Hematopoietic multipotent progenitor cell treated with erythropoietin and hydrocortisone succinate and interleukin-3 and kit ligand, for 4 days (in vitro differentiated cells): ENCODE measurements around the gene RNU1-3.
"Not testable (repeated sequence)": the region's sequence is repeated elsewhere in the genome, so short reads cannot be mapped to it uniquely, and the experiment has no call there.

Experiments
- DNase-seq: peaks from one replicate; pipeline ENCODE4 v3.0.0-alpha.2; 2015

Gene RNU1-3

GRCh38 chr1:16651560-16651959, 15.2 kb downstream of the RNU1-3 start:
- not testable (repeated sequence) for DNase-seq

DNA sequence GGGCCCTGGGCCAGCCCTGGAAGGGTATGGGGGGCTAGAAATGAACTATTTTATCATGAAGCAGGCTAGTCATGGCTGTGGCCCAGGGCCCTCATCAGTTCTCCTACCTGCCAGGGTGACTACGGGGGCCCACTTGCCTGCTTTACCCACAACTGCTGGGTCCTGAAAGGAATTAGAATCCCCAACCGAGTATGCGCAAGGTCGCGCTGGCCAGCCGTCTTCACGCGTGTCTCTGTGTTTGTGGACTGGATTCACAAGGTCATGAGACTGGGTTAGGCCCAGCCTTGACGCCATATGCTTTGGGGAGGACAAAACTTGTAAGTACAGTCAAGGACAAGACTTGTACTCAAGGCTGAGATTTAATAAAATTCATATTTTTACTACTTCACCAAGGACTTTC, 16.8 kb downstream of the RNU1-3 start:
- DNase-seq = not testable (repeated sequence)

DNA sequence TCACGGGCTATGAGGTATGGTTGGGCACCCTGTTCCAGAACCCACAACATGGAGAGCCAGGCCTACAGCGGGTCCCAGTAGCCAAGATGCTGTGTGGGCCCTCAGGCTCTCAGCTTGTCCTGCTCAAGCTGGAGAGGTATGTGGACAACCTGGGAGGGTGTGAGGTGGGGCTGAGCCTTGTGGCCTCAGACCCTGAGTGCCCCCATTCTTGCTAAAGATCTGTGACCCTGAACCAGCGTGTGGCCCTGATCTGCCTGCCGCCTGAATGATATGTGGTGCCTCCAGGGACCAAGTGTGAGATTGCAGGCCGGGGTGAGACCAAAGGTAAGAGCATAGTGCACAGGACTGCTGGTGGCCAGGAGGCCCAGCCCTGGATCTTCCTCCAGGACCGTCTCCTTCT, 17.4 kb downstream of the RNU1-3 start:
- DNase-seq = not testable (repeated sequence)

- DNase-seq = not testable (repeated sequence)
Measured at GRCh38 chr1:16648756-16649155, 18.0 kb downstream of the RNU1-3 start.

GRCh38 chr1:16648250-16648649, 18.5 kb downstream of the RNU1-3 start:
- DNase-seq = not testable (repeated sequence)

DNA sequence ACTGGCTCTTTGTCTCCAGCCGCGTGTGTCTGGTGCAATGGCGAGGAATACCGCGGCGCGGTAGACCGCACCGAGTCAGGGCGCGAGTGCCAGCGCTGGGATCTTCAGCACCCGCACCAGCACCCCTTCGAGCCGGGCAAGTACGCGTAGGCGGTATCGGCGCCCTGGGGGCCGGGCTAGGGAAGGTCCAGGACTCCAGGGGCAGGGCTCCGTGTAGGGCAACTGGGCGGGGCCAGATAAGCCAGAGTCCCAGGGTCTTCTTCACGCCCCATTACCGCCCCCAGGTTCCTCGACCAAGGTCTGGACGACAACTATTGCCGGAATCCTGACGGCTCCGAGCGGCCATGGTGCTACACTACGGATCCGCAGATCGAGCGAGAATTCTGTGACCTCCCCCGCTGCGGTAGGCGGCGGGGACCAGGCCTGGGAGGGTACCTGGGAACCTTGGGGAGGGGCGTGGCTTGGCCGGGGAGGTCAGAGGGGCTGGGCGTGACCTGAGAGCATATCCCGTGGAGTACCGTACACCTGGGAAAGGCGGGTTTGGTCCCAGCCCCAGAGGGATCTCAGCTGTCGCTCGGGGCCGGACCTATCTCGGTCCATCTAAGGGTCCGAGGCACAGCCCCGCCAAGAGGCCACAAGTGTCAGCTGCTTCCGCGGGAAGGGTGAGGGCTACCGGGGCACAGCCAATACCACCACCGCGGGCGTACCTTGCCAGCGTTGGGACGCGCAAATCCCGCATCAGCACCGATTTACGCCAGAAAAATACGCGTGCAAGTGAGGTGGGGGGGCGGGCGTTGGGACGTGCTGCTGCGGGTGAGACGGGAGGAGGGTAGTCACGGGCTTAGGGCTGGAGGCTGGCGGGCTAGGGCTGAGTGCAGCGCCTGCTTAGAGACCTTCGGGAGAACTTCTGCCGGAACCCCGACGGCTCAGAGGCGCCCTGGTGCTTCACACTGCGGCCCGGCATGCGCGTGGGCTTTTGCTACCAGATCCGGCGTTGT, 19.3 kb downstream of the RNU1-3 start:
- DNase-seq = not testable (repeated sequence)

DNA sequence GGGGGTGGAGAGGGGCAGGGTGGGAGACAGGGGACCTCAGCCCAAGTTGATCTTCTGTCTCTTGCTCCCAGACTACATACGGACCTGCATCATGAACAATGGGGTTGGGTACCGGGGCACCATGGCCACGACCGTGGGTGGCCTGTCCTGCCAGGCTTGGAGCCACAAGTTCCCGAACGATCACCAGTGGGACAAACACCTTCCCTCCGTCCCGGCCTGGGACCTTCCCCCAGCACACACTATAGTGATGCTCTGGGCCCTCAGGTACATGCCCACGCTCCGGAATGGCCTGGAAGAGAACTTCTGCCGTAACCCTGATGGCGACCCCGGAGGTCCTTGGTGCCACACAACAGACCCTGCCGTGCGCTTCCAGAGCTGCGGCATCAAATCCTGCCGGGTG, 20.0 kb downstream of the RNU1-3 start:
- not testable (repeated sequence) for DNase-seq

DNA sequence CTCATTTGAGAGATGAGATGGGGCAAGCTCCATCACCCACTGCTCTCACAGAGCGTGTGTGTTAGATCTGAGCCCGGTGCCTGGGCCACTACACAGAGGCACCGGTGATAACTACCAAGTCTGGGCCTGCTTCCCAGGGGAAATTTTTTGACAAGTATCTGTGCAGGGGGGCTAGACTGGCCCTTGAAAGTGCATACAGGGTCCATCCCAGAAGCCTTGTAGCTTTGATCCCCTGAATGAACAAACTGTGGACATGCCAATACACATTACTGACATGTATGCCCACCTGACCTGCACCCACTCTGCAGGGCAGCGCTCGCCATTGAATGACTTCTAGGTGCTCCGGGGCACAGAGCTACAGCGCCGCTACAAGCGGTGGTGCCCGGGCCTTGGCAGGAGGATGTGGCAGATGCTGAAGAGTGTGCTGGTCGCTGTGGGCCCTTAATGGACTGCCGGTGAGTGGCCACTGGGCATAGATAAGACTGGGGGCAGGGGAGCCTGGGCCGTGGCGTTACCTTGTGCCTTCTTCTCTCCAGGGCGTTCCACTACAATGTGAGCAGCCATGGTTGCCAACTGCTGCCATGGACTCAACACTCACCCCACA, 20.6 kb downstream of the RNU1-3 start:
- DNase-seq = not testable (repeated sequence)

DNA sequence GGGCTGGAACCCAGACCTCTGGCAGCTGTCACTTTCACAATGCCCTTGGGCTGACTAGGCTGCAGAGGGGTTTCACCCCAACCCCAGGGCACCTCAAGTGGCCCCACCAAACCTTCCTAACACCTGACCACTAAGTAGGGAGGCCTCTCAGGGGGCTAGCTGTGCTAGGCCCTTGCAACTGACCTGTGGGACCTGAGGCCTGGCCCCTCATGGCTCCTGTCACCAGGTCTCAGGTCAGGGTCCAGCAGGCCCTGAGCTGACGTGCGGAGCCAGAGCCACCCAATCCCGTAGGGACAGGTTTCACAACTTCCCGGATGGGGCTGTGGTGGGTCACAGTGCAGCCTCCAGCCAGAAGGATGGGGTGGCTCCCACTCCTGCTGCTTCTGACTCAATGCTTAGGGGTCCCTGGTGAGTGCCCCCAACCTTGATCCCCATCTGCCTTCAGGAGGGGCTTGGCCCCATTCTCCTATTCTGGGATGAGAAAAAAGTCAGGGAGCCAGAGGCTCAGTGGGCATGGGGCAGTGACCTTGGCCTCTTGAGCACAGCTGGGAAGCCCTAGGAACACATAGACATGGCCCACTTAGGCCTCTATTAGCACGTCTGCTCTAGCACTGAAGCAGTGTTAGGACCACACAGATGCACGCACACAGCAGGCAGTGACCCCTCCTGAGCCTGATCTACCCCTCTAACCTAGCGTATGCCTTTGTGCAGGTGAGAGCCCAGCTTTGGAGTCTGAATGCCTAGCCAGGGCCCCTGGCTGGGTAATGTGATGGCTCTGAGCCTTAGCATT, 21.3 kb downstream of the RNU1-3 start:
- DNase-seq = peak; percentile 34

- DNase-seq = peak; percentile 96
Measured at GRCh38 chr1:16644482-16645270, 22.1 kb downstream of the RNU1-3 start.

- no peak for DNase-seq
Measured at GRCh38 chr1:16644193-16644481, 22.6 kb downstream of the RNU1-3 start.

GRCh38 chr1:16643476-16644192, 23.1 kb downstream of the RNU1-3 start:
- DNase-seq = peak; percentile 90

GRCh38 chr1:16643001-16643411, 23.7 kb downstream of the RNU1-3 start:
- DNase-seq = not testable (repeated sequence)

GRCh38 chr1:16642025-16642966, 24.5 kb downstream of the RNU1-3 start:
- DNase-seq = not testable (repeated sequence)

GRCh38 chr1:16641159-16641975, 25.4 kb downstream of the RNU1-3 start:
- not testable (repeated sequence) for DNase-seq

DNA sequence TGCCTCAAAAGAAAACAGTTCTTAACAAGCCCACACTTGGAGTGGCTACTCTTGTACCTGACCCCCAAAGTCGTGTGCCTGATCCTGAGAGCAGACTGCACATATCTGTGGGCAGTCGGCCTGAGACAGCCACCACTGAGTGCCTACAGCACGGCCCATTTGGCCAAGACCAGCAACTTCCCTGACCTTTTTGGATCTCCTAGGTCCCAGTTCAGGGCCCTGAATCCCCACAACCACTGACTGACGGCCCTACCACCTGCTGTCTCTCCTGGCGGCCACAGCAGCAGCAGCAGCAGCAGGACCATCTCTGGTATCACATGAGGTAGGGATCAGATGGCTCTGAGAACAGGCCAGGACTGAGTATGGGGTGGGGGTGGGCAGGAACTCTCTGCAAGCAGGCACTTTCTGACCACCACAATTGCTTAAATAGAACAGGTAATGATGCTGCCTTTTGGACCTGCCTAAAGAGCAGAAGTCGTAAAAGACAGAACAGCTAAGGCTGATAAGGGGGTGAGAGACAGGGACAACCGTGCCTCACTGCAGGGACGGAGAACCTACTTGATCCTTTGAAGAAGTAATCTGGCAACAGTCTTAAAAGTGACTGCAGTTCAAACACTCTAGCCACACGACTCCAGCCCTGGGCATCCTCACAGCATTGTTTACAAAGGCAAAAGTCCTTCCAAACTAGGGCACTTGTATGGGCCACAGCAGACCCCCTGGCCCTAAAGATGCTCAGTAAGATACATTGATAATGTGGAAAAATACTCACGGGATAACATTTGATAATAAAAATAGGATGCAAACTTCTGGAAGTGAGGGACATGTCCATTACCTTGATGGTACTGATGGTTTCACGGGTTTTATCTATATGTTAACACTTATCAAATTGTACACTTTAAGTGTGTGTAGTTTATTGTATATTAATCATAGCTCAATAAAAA, 27.4 kb downstream of the RNU1-3 start:
- not testable (repeated sequence) for DNase-seq

GRCh38 chr1:16637941-16638778, 28.6 kb downstream of the RNU1-3 start:
- DNase-seq = not testable (repeated sequence)
